Lower leg skin (tissue), 4 donors: ENCODE data around the gene BCL2L11. TPM values are rescaled to one million over a fixed set of nuclear protein-coding genes. Genes with fewer than 3 reads are reported as not detected.
A peak's percentile ranks its signal among the peaks of the same experiment; 100 is the strongest.

Experiments
- DNase-seq, 2 donors: peaks; one replicate each; pipeline ENCODE4 v3.0.0-alpha.2; 2019; ENCODE audit warnings: low spot score in 2 of 2
- H3K4me3 ChIP-seq: fragments of 200-600 bp; sonication (generic); 2 replicates; pipeline ENCODE4 v1.5.1; 2017; ENCODE audit warnings: mild to moderate bottlenecking, low read depth; ENCODE audit not compliant: poor library complexity, severe bottlenecking
- CTCF ChIP-seq, 3 donors: fragments of 450-650 bp; IDR thresholded peaks; one replicate each; pipeline ENCODE4 v1.5.1; 2016; ENCODE audit warnings: antibody characterized with exemption in 3 of 3, mild to moderate bottlenecking in 3 of 3, moderate library complexity in 2 of 3
- POLR2A ChIP-seq, 2 donors: fragments of 450-650 bp; IDR thresholded peaks; one replicate each; pipeline ENCODE4 v1.6.1; 2016 to 2017; ENCODE audit warnings: antibody characterized with exemption in 2 of 2, mild to moderate bottlenecking in 1 of 2, moderate library complexity in 1 of 2
- WGBS, 2 donors: methylation state at CpG; one replicate each; pipeline ENCODE4 v1.1.5; 2018; 5-methylcytosine and 5-hydroxymethylcytosine counted together
- intact Hi-C: fragments of 100-400 bp; cut with DNase I; formaldehyde crosslinking; loops from one replicate; pipeline ENCODE4 v1.15.0; 2023; ENCODE audit warnings: low total_unique reads
- total RNA-seq, 4 donors: library from RNA; depleted of rRNA; stranded (reverse); fragments of >200 nt; gene quantifications; one replicate each; pipeline ENCODE4 v1.1.0, GENCODE V29; 2016

BCL2L11 gene
- total RNA-seq, 4 donors from 2014 or later: 5.4 to 17.2 (median 13.2) TPM

GRCh38 chr2:111166115-111166514 is 45.4 kb downstream of the BCL2L11 start:
- intact Hi-C loops: no loop called here
- WGBS, 2 donors: 94 to 97% methylated on average over 5 of the region's 5 CpGs
- no peak for TF ChIP-seq CTCF (IDR thresholded peaks at IDR 0.05)
- TF ChIP-seq POLR2A (IDR thresholded peaks at IDR 0.05): no peak
- DNase-seq: no peak
- no peak overlapping the region for H3K4me3 ChIP-seq

- intact Hi-C loops: no loop called here
- no peak overlapping the region for H3K4me3 ChIP-seq
- DNase-seq: peak in 1 of 2 donors; percentile 68
- WGBS, 2 donors: 92 to 93% methylated on average over 9 of the region's 9 CpGs
- TF ChIP-seq POLR2A (IDR thresholded peaks at IDR 0.05): no peak
- no peak for TF ChIP-seq CTCF (IDR thresholded peaks at IDR 0.05)
Measured at GRCh38 chr2:111167076-111167862, 46.6 kb downstream of the BCL2L11 start.

GRCh38 chr2:111167863-111168162 is 47.1 kb downstream of the BCL2L11 start:
- DNase-seq: no peak
- 91 to 94% methylated on average over 4 of the region's 4 CpGs for WGBS, 2 donors
- no peak for TF ChIP-seq POLR2A (IDR thresholded peaks at IDR 0.05)
- TF ChIP-seq CTCF (IDR thresholded peaks at IDR 0.05): no peak
- no peak overlapping the region for H3K4me3 ChIP-seq
- intact Hi-C loops: no loop called here

GRCh38 chr2:111168528-111169239 is 48.0 kb downstream of the BCL2L11 start:
- H3K4me3 ChIP-seq: no peak overlapping the region
- intact Hi-C loops: no loop called here
- 29 to 31% methylated on average over 9 of the region's 9 CpGs for whole genome bisulfite sequencing, 2 donors
- TF ChIP-seq POLR2A (IDR thresholded peaks at IDR 0.05): no peak
- TF ChIP-seq CTCF (IDR thresholded peaks at IDR 0.05): no peak
- peak in 1 of 2 donors; percentile 68 for DNase-seq

- WGBS, 2 donors: 67 to 69% methylated on average over 2 of the region's 2 CpGs
- TF ChIP-seq POLR2A (IDR thresholded peaks at IDR 0.05): no peak
- TF ChIP-seq CTCF (IDR thresholded peaks at IDR 0.05): no peak
- intact Hi-C loops: no loop called here
- DNase-seq: no peak
- no peak overlapping the region for H3K4me3 ChIP-seq
Measured at GRCh38 chr2:111169268-111169667, 48.6 kb downstream of the BCL2L11 start.
